Calu3 (cell line): ENCODE measurements around the gene PLEKHA5. TPM values are rescaled to one million over a fixed set of nuclear protein-coding genes. Genes with fewer than 3 reads are reported as not detected.

Experiments used
- BruUV-seq: library from RNA; stranded (reverse); fragments of 400-500 nt; replicated peaks from 2 replicates; lab custom pipeline; 2021; lab: Mats Ljungman, UMichigan
- CTCF ChIA-PET: fragments of 300-600 bp; sonication (Branson Sonifier 250); formaldehyde crosslinking; loops from one replicate; lab custom pipeline; 2022; ENCODE audit warnings: antibody characterized with exemption; lab: Charles Lee
- DNase-seq: peaks from one replicate; pipeline ENCODE4 v3.0.0; 2022
- H3K27ac Mint-ChIP-seq: one replicate; pipeline ENCODE4 v1.8.0; 2022; ENCODE audit warnings: mixed read lengths; ENCODE audit not compliant: unreplicated experiment
- H3K27me3 Mint-ChIP-seq: one replicate; pipeline ENCODE4 v1.8.0; 2022; ENCODE audit warnings: mixed read lengths; ENCODE audit not compliant: unreplicated experiment
- H3K36me3 Mint-ChIP-seq: one replicate; pipeline ENCODE4 v1.8.0; 2022; ENCODE audit warnings: mild to moderate bottlenecking, moderate library complexity, mixed read lengths; ENCODE audit not compliant: insufficient read depth, unreplicated experiment
- H3K4me1 Mint-ChIP-seq: one replicate; pipeline ENCODE4 v1.8.0; 2022; ENCODE audit warnings: mild to moderate bottlenecking, low read depth, mixed read lengths; ENCODE audit not compliant: unreplicated experiment
- H3K4me3 Mint-ChIP-seq: one replicate; pipeline ENCODE4 v1.8.0; 2022; ENCODE audit warnings: mild to moderate bottlenecking, low read depth, moderate library complexity, mixed read lengths; ENCODE audit not compliant: unreplicated experiment
- H3K9me3 Mint-ChIP-seq: one replicate; pipeline ENCODE4 v1.8.0; 2022; ENCODE audit warnings: low read depth, mixed read lengths; ENCODE audit not compliant: unreplicated experiment
- CTCF ChIP-seq: fragments of 200-600 bp; IDR thresholded peaks from one replicate; pipeline ENCODE4 v1.8.0; 2022; ENCODE audit warnings: antibody characterized with exemption; ENCODE audit not compliant: unreplicated experiment
- intact Hi-C: fragments of 100-400 bp; cut with micrococcal nuclease; formaldehyde crosslinking; loops from one replicate; pipeline ENCODE4 v1.10.0; 2022; ENCODE audit not compliant: unreplicated experiment
- total RNA-seq: library from RNA; stranded (reverse); gene quantifications from 2 replicates; pipeline ENCODE4 v1.2.3, GENCODE V29; 2022

PLEKHA5 gene
- total RNA-seq, 1 experiment from 2014 or later, result 57.9 TPM

DNA sequence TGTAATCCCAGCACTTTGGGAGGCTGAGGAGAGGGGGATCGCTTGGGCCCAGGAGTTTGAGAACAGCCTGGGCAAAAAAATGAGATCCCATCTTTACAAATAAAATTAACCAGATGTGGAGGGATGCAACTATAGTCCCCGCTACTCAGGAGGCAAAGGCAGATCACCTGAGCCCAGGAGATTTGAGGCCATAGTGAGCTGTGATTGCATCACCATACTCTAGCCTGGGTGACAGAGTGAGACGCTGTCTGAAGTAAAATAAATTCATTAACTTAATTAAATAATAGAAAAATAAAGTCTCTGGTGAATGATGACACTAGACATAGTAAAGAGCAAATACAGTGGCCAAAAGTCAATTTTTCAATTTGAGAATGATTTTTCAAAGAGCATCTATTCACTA lies 16.1 kb upstream of the PLEKHA5 start:
- CTCF ChIA-PET, result interaction anchor here (0.8 kb wide), 2 partner anchors 16 to 134 kb away, joined by 3 read pairs; no protein-coding TSS in a partner anchor
- no TSS peak for BruUV-seq
- no peak overlapping the region for H3K27ac Mint-ChIP-seq

DNA sequence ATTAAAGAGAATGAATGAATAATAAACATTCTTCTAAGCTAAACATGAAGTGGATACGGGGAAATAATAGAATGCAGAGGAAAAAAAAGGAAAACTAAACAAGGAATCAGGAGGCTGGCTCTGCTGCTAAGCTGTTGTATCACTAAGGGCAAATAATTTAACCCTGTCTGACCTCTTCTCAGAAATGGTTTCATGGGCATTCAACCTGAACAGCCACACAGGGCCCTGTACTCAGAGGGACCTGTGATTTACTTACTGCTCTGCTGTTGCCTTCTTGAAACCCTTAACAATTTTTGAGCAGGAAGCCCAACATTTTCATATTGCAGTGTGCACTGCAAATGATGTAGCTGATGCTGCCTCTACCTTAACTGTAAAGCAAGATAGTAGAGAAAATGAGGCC lies 14.2 kb upstream of the PLEKHA5 start:
- Mint-ChIP-seq H3K27me3 (no peaks in the 10 kb centered on the region), H3K4me3 (no peak overlapping the region), H3K4me1 (no peaks in the 10 kb centered on the region), H3K36me3 (no peaks in the 10 kb centered on the region), H3K9me3 (no peaks in the 10 kb centered on the region), H3K27ac (no peak overlapping the region)
- no peak for DNase-seq
- no peak for TF ChIP-seq CTCF
- intact Hi-C loops, result no loop called here
- CTCF ChIA-PET, result no interaction called here
- BruUV-seq, result no TSS peak

More for the DNA sequence above, 16.1 kb upstream of the PLEKHA5 start:
- Mint-ChIP-seq H3K4me3 (no peak overlapping the region), H3K27me3 (no peaks in the 10 kb centered on the region), H3K9me3 (no peaks in the 10 kb centered on the region), H3K4me1 (no peaks in the 10 kb centered on the region), H3K36me3 (no peaks in the 10 kb centered on the region)
- no peak for TF ChIP-seq CTCF
- intact Hi-C loops, result no loop called here
- no peak for DNase-seq

- no peak for TF ChIP-seq CTCF
- Mint-ChIP-seq H3K4me1 (peaks cover 22% of the 10 kb centered on the region), H3K36me3 (no peaks in the 10 kb centered on the region), H3K27me3 (no peaks in the 10 kb centered on the region), H3K27ac (no peak overlapping the region), H3K4me3 (no peak overlapping the region), H3K9me3 (no peaks in the 10 kb centered on the region)
- DNase-seq, result no peak
- no TSS peak for BruUV-seq
- CTCF ChIA-PET, result no interaction called here
- intact Hi-C loops, result no loop called here
Observed at GRCh38 chr12:19119440-19119839, 10.1 kb upstream of the PLEKHA5 start.

DNA sequence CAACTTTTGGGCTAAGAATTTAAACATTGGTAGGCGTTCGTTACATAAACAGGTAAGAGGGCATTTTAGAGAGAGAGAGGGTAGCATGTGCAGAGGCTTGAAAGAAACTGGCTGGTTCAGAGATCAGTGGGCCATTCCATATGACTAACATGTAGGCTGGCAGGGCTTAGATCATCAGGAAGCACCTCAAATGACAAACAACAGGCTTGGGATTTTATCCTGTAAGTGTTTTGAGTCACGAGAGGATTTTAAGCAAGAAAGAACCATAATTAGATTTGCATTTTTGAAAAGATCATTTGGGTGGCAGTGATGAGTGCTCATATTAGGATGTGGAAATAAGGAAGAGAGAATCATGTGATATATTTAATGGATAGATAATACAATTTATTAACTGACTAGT lies 8.7 kb upstream of the PLEKHA5 start:
- no peak for DNase-seq
- Mint-ChIP-seq H3K27ac (no peak overlapping the region), H3K4me1 (peaks cover 34% of the 10 kb centered on the region), H3K9me3 (no peaks in the 10 kb centered on the region), H3K36me3 (no peaks in the 10 kb centered on the region), H3K27me3 (no peaks in the 10 kb centered on the region), H3K4me3 (no peak overlapping the region)
- intact Hi-C loops, result no loop called here
- BruUV-seq, result no TSS peak
- CTCF ChIA-PET, result interaction anchor here (0.9 kb wide), 1 partner anchor 24 kb away, joined by 4 read pairs; no protein-coding TSS in a partner anchor
- TF ChIP-seq CTCF, result no peak
